HepG2 (cell line): ENCODE results near the gene EVA1A. TPM values are rescaled to one million over a fixed set of nuclear protein-coding genes. Genes with fewer than 3 reads are reported as not detected.
A peak's percentile ranks its signal among the peaks of the same experiment; 100 is the strongest.

Source experiments
- ATF5 ChIP-seq: sonication (generic); formaldehyde crosslinking; IDR thresholded peaks from 2 replicates; pipeline ENCODE4 v1.4.0; 2020; ENCODE audit warnings: mild to moderate bottlenecking, low read depth, missing genetic modification reagents
- CBX2 ChIP-seq, 2 experiments: fragments of 200-600 bp in 1 of 2; sonication (generic); formaldehyde crosslinking in 1 of 2; IDR thresholded peaks; 2 replicates each; pipeline versions ENCODE4 v1.7.0 to v1.8.1; 2018 to 2022; ENCODE audit warnings: low read depth in 2 of 2, low read length in 1 of 2, mild to moderate bottlenecking in 1 of 2, missing genetic modification reagents in 1 of 2
- CTCF ChIP-seq: sonication (generic); formaldehyde crosslinking; IDR thresholded peaks from 2 replicates; pipeline ENCODE4 v1.5.0; 2020; ENCODE audit warnings: mild to moderate bottlenecking, missing genetic modification reagents, moderate library complexity
- FOXA3 ChIP-seq: IDR thresholded peaks from 2 replicates; pipeline ENCODE4 v1.6.1; 2016; ENCODE audit warnings: missing genetic modification reagents, missing compliant biosample characterization
- FOXO1 ChIP-seq: sonication (generic); formaldehyde crosslinking; IDR thresholded peaks from 2 replicates; pipeline ENCODE4 v1.4.0; 2020; ENCODE audit warnings: missing genetic modification reagents
- GRHL1 ChIP-seq: sonication (generic); formaldehyde crosslinking; conservative IDR thresholded peaks from 2 replicates; pipeline ENCODE4 v1.8.0; 2022; ENCODE audit warnings: missing genetic modification reagents
- HHEX ChIP-seq: IDR thresholded peaks from 2 replicates; pipeline ENCODE4 v1.6.1; 2016; ENCODE audit warnings: control low read depth
- HMGXB4 ChIP-seq, 2 experiments: sonication (generic) in 1 of 2; formaldehyde crosslinking in 1 of 2; IDR thresholded peaks; 2 replicates each; pipeline versions ENCODE4 v1.4.0 to v1.6.1; 2018 to 2020; ENCODE audit warnings: missing genetic modification reagents in 2 of 2, borderline replicate concordance in 1 of 2, low read depth in 1 of 2, mild to moderate bottlenecking in 1 of 2, missing biosample characterization in 1 of 2
- POGK ChIP-seq: sonication (generic); formaldehyde crosslinking; conservative IDR thresholded peaks from 2 replicates; pipeline ENCODE4 v1.8.0; 2022; ENCODE audit warnings: mild to moderate bottlenecking, moderate library complexity, missing genetic modification reagents
- SIN3B ChIP-seq: fragments of 150-350 bp; IDR thresholded peaks from 2 replicates; pipeline ENCODE4 v1.6.1; 2014; ENCODE audit warnings: low read length
- ZMYM2 ChIP-seq: sonication (generic); formaldehyde crosslinking; IDR thresholded peaks from 2 replicates; pipeline ENCODE4 v1.8.0; 2022; ENCODE audit warnings: mild to moderate bottlenecking, missing genetic modification reagents
- ZNF607 ChIP-seq: sonication (generic); formaldehyde crosslinking; IDR thresholded peaks from 2 replicates; pipeline ENCODE4 v1.5.1; 2020; ENCODE audit warnings: missing genetic modification reagents, mild to moderate bottlenecking, borderline replicate concordance
- ZNF652 ChIP-seq: IDR thresholded peaks from 2 replicates; pipeline ENCODE4 v1.6.1; 2016; ENCODE audit warnings: low read depth, borderline replicate concordance
- ZNF691 ChIP-seq: sonication (generic); formaldehyde crosslinking; IDR thresholded peaks from 2 replicates; pipeline ENCODE4 v1.4.0; 2020; ENCODE audit warnings: missing genetic modification reagents, low read depth, mild to moderate bottlenecking, borderline replicate concordance
- ZNF724P ChIP-seq: sonication (generic); formaldehyde crosslinking; IDR thresholded peaks from 2 replicates; pipeline ENCODE4 v1.8.0; 2022; ENCODE audit warnings: missing genetic modification reagents, borderline replicate concordance
- ZNF740 ChIP-seq: sonication (generic); formaldehyde crosslinking; IDR thresholded peaks from 2 replicates; pipeline ENCODE4 v1.4.0; 2020; ENCODE audit warnings: missing genetic modification reagents
- polyA plus RNA-seq, 8 experiments: library from polyadenylated mRNA; depleted of rRNA in 3 of 8; stranded (reverse) in 7 of 8; unstranded in 1 of 8; fragments of >200 nt; fragmentation: Illumina TruSeq in 4 of 8; extraction: Trizol in 4 of 8; gene quantifications; 2 replicates each; pipeline versions ENCODE4 v1.2.1 to v1.2.3, GENCODE V29; 2011 to 2016; ENCODE audit warnings: low read depth in 4 of 8, missing spikeins in 1 of 8, mixed read lengths in 1 of 8; ENCODE audit not compliant: insufficient read depth in 1 of 8
- total RNA-seq, 5 experiments: library from RNA; depleted of rRNA; stranded (reverse); fragments of >200 nt; fragmentation: Illumina TruSeq; extraction: Trizol; gene quantifications; 2 replicates each; pipeline ENCODE4 v1.2.3, GENCODE V29; 2016; ENCODE audit warnings: low read depth in 1 of 5

Gene EVA1A
- total and polyA plus RNA-seq, 2 of the 13 experiments (the other 11 are each of a cell fraction or from before 2014, with no cell fraction given) = 57.5 to 57.8 TPM

- peak; percentile 75; the same call in 1 of the 2 replicates for TF ChIP-seq ZNF607 (CRISPR knock-in tag)
- TF ChIP-seq ZNF724P (CRISPR knock-in tag) = no peak
- no peak for TF ChIP-seq CTCF
- TF ChIP-seq HHEX (CRISPR knock-in tag) = no peak
- TF ChIP-seq GRHL1 (CRISPR knock-in tag) = no peak
- TF ChIP-seq SIN3B = no peak
- TF ChIP-seq ATF5 (CRISPR knock-in tag) = no peak
- TF ChIP-seq POGK (CRISPR knock-in tag) = no peak; the same call in 1 of the 2 replicates
- no peak for TF ChIP-seq CBX2 (IDR thresholded peaks at IDR 0.05; ENCODE audit: low read depth, low read length)
- no peak for TF ChIP-seq CBX2 (CRISPR knock-in tag; IDR thresholded peaks at IDR 0.05; ENCODE audit: low read depth)
- TF ChIP-seq FOXA3 (CRISPR knock-in tag) = 0 out of 2 replicates have a peak, but pooled peaks have one; percentile 4
- TF ChIP-seq ZNF691 (CRISPR knock-in tag) = no peak
- 0 out of 2 replicates have a peak, but pooled peaks have one; percentile 43 for TF ChIP-seq ZMYM2
- TF ChIP-seq HMGXB4 (CRISPR knock-in tag; IDR thresholded peaks at IDR 0.05; ENCODE audit: borderline replicate concordance in 1 of 2, low read depth in 1 of 2) = no peak
- no peak for TF ChIP-seq ZNF740 (CRISPR knock-in tag)
- TF ChIP-seq FOXO1 = 0 out of 2 replicates have a peak, but pooled peaks have one; percentile 32
- no peak for TF ChIP-seq ZNF652 (CRISPR knock-in tag)
These were observed 9.5 kb upstream of the EVA1A start (continued) for GRCh38 chr2:75570024-75570947.
